ENCODE measurements around the gene DLGAP1. TPM values are rescaled to one million over a fixed set of nuclear protein-coding genes. Genes with fewer than 3 reads are reported as not detected.
"Not testable (repeated sequence)": the region's sequence is repeated elsewhere in the genome, so short reads cannot be mapped to it uniquely, and the experiment has no call there.

Gene DLGAP1
- total and polyA plus RNA-seq, 4 donors, result 0.54 to 11.8 (median 3.1) TPM

DNA sequence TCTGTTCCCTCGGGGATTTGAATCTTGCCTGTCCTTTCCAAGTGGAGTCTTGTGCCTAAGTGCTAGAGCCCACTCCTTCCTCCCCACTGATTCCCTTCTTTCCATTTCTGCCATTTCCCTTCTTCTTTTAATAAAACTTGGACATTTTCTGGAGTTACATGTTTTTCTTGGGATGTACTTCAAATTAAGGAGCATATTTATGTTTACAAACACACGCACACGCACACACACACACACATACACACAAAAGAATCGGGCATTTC lies 850.9 kb downstream of the DLGAP1 start:
- ATAC-seq (ENCODE audit: insufficient read depth, low FRiP score) (no peak), DNase-seq (no peak)
- Histone ChIP-seq H3K27me3 (ENCODE audit: control insufficient read depth in 3 of 3, insufficient read depth in 3 of 3, low read length in 2 of 3) (no peaks in the 10 kb centered on the region), H3K27ac (ENCODE audit: low read depth in 1 of 2, low read length in 1 of 2) (peak overlapping the region; percentile 93 to 99), H3K9me3 (ENCODE audit: control insufficient read depth in 4 of 4, insufficient read depth in 3 of 4, low read length in 3 of 4) (no peaks in the 10 kb centered on the region), H3K4me1 (ENCODE audit: control insufficient read depth in 5 of 5, insufficient read depth in 5 of 5, low read length in 5 of 5) (peaks cover 4 to 42% (median 18%) of the 10 kb centered on the region in 5 donors), H3K9ac (ENCODE audit: insufficient read depth in 1 of 2, low read length in 2 of 2) (peak overlapping the region in 1 of 2 donors; percentile 72), H3K36me3 (ENCODE audit: control insufficient read depth in 4 of 4, insufficient read depth in 4 of 4, low read length in 4 of 4) (no peaks in the 10 kb centered on the region), H3K4me3 (no peak overlapping the region)
- 20 to 24% methylated on average over 4 of the region's 4 CpGs for WGBS, 2 donors
- TF ChIP-seq CTCF (IDR thresholded peaks at IDR 0.05; ENCODE audit: control extremely low read depth, extremely low read depth), result no peak

DNA sequence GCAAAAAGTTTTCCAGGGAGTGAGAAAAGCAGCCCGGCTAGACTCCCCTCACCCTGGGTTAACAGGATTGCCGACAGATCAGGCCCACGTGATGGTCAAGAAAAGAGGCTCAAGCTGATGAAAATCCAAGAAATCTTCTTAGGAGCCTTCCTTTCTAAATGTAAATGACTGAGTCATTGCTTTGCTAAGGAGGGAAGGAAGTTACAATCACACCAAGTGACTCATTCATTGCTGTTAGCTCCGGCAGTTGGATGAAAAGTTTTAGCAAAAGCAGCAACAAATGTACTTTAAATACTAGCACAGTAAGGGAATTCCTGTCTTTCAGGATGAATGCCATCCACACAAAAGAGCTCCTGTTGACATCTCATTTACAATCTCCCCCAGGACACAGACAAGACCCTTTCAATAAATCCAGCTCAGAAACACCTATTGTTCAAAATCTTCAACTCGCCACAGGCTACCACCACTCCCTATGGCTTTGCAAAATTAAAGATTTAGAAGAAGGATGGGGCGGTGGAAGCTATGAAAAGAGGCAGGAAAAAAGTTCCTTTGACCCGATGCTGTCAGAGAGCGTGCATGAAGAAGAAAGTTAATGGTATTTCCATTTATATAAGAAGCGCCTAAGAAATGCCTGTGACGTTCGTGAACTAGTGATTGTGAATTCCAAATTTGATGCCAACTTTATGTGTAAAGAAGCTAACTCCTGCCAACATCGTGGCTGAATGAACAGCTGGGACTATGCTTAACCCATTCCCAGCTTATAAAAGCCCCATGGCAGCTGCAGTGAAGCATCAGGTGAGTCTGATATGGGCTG lies 851.5 kb downstream of the DLGAP1 start:
- H3K4me1 ChIP-seq (ENCODE audit: control insufficient read depth in 5 of 5, insufficient read depth in 5 of 5, low read length in 5 of 5), result peaks cover 4 to 42% (median 19%) of the 10 kb centered on the region in 5 donors
- no peak overlapping the region for H3K4me3 ChIP-seq
- WGBS, 2 donors, result 13 to 26% methylated on average over 12 of the region's 12 CpGs

GRCh38 chr18:3601106-3601755 lies 853.9 kb downstream of the DLGAP1 start:
- peaks cover 13 to 51% (median 26%) of the 10 kb centered on the region in 5 donors for H3K4me1 ChIP-seq (ENCODE audit: control insufficient read depth in 5 of 5, insufficient read depth in 5 of 5, low read length in 5 of 5)
- not testable (repeated sequence) for H3K4me3 ChIP-seq; H3K27me3 ChIP-seq (ENCODE audit: control insufficient read depth in 3 of 3, insufficient read depth in 3 of 3, low read length in 2 of 3); ATAC-seq (ENCODE audit: insufficient read depth, low FRiP score); H3K9ac ChIP-seq (ENCODE audit: insufficient read depth in 1 of 2, low read length in 2 of 2); H3K27ac ChIP-seq (ENCODE audit: low read depth in 1 of 2, low read length in 1 of 2); DNase-seq; H3K36me3 ChIP-seq (ENCODE audit: control insufficient read depth in 4 of 4, insufficient read depth in 4 of 4, low read length in 4 of 4); H3K9me3 ChIP-seq (ENCODE audit: control insufficient read depth in 4 of 4, insufficient read depth in 3 of 4, low read length in 3 of 4)
- whole genome bisulfite sequencing, 2 donors, result 97 to 98% methylated on average over 12 of the region's 12 CpGs

More for the DNA sequence above, 851.5 kb downstream of the DLGAP1 start:
- no peaks in the 10 kb centered on the region for H3K36me3 ChIP-seq (ENCODE audit: control insufficient read depth in 4 of 4, insufficient read depth in 4 of 4, low read length in 4 of 4)
- no peaks in the 10 kb centered on the region for H3K27me3 ChIP-seq (ENCODE audit: control insufficient read depth in 3 of 3, insufficient read depth in 3 of 3, low read length in 2 of 3)
- peak overlapping the region in 1 of 2 donors; percentile 72 for H3K9ac ChIP-seq (ENCODE audit: insufficient read depth in 1 of 2, low read length in 2 of 2)
- H3K27ac ChIP-seq (ENCODE audit: low read depth in 1 of 2, low read length in 1 of 2), result peak overlapping the region; percentile 93 to 99
- DNase-seq (peak; percentile 90 to 98 (median 97)), ATAC-seq (ENCODE audit: insufficient read depth, low FRiP score) (peak; percentile 59)
- no peak for TF ChIP-seq CTCF (IDR thresholded peaks at IDR 0.05; ENCODE audit: control extremely low read depth, extremely low read depth)
- no peaks in the 10 kb centered on the region for H3K9me3 ChIP-seq (ENCODE audit: control insufficient read depth in 4 of 4, insufficient read depth in 3 of 4, low read length in 3 of 4)

DNA sequence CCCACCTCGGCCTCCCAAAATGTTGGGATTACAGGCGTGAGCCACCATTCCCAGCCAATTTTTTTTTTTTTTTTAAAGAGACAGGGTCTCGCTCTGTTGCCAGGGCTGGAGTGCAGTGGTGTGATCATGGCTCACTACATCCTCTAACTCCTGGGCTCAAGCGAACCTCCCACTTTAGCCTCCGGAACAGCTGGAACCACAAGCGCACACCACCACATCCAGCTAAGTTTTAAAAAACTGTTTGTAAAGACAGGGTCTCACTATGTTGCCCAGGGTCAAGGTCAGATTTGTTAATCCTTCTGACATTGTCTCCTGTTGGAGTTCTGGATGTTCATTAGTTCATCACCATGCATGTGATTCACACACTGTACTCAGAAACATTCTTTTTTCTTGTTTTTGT lies 855.2 kb downstream of the DLGAP1 start:
- Histone ChIP-seq H3K27ac (ENCODE audit: low read depth in 1 of 2, low read length in 1 of 2) (no peak overlapping the region), H3K9me3 (ENCODE audit: control insufficient read depth in 4 of 4, insufficient read depth in 3 of 4, low read length in 3 of 4) (no peaks in the 10 kb centered on the region), H3K9ac (ENCODE audit: insufficient read depth in 1 of 2, low read length in 2 of 2) (no peak overlapping the region), H3K27me3 (ENCODE audit: control insufficient read depth in 3 of 3, insufficient read depth in 3 of 3, low read length in 2 of 3) (no peaks in the 10 kb centered on the region), H3K4me1 (ENCODE audit: control insufficient read depth in 5 of 5, insufficient read depth in 5 of 5, low read length in 5 of 5) (peaks cover 13 to 51% (median 21%) of the 10 kb centered on the region in 5 donors), H3K4me3 (no peak overlapping the region), H3K36me3 (ENCODE audit: control insufficient read depth in 4 of 4, insufficient read depth in 4 of 4, low read length in 4 of 4) (no peaks in the 10 kb centered on the region)
- no peak for ATAC-seq (ENCODE audit: insufficient read depth, low FRiP score)
- DNase-seq, result no peak
- no peak for TF ChIP-seq CTCF (IDR thresholded peaks at IDR 0.05; ENCODE audit: control extremely low read depth, extremely low read depth)
- 97 to 98% methylated on average over 6 of the region's 6 CpGs for WGBS, 2 donors

All from lung (tissue), 12 donors.